Cardiac muscle cell (in vitro differentiated cells and primary cell): Measurements from ENCODE around the gene DHX30. TPM values are rescaled to one million over a fixed set of nuclear protein-coding genes. Genes with fewer than 3 reads are reported as not detected.

ENCODE experiments used
- DNase-seq, 2 donors: peaks; one replicate each; pipeline versions ENCODE4 v3.0.0 to v3.0.0-alpha.2; 2010 to 2017; ENCODE audit warnings: low read depth in 1 of 2, low spot score in 1 of 2
- H3K27ac ChIP-seq: fragments of 200-600 bp; sonication (generic); 2 replicates; pipeline ENCODE4 v1.5.1; 2016
- H3K27me3 ChIP-seq: fragments of 200-600 bp; sonication (generic); 2 replicates; pipeline ENCODE4 v1.6.0; 2016; ENCODE audit warnings: control low read depth
- H3K36me3 ChIP-seq: fragments of 200-600 bp; sonication (generic); 2 replicates; pipeline ENCODE4 v1.5.1; 2016; ENCODE audit warnings: control low read depth
- H3K4me1 ChIP-seq: fragments of 200-600 bp; sonication (generic); 2 replicates; pipeline ENCODE4 v1.8.1; 2017; ENCODE audit warnings: low read depth, mild to moderate bottlenecking, mixed run types
- H3K4me3 ChIP-seq: fragments of 200-600 bp; sonication (generic); 2 replicates; pipeline ENCODE4 v1.5.1; 2016; ENCODE audit warnings: mild to moderate bottlenecking
- H3K9me3 ChIP-seq: fragments of 200-600 bp; sonication (generic); 2 replicates; pipeline ENCODE4 v1.5.1; 2017; ENCODE audit warnings: low read depth, mild to moderate bottlenecking, control low read depth
- polyA plus RNA-seq: library from polyadenylated mRNA; unstranded; fragments of >200 nt; fragmentation: Nextera tagmentation; extraction: Ambion mirVana; gene quantifications from 2 replicates; pipeline ENCODE4 v1.2.1, GENCODE V29; 2016
- total RNA-seq: library from RNA; depleted of rRNA; stranded (reverse); fragments of >200 nt; gene quantifications from 2 replicates; pipeline ENCODE4 v1.2.3, GENCODE V29; 2016
- TF ChIP-seq, protein P1 (sequence below): IDR thresholded peaks from 2 replicates; pipeline ENCODE4 v1.5.1; 2012; ENCODE audit warnings: low read depth, mild to moderate bottlenecking, low read length

The DHX30 gene
- total and polyA plus RNA-seq, 2 experiments from 2014 or later: 86.4 to 120 TPM

DNA sequence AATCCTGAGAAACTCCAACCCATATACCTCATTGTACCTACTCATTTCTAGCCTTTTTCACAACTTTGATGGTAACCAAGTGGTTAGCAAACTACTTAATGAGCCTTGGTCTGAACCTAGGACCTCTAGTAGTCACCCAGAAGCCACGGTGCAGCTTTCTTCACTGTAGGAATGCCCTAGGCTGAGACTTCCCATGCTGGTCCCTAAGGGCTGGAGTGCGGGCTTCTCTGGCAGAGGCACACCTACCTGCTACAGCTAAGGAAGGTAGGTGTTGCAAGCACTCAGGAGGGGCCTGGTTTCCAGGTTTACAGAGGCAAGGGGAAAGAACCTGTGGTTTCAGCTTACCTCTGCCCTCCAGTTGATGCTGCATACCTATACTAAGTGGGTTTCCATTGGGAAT is 65.4 kb downstream of the DHX30 start:
- H3K4me1 ChIP-seq: no peaks in the 10 kb centered on the region
- no peaks in the 10 kb centered on the region for H3K27me3 ChIP-seq
- H3K36me3 ChIP-seq: peaks cover 51% of the 10 kb centered on the region
- DNase-seq: no peak
- TF ChIP-seq, protein P1, sequence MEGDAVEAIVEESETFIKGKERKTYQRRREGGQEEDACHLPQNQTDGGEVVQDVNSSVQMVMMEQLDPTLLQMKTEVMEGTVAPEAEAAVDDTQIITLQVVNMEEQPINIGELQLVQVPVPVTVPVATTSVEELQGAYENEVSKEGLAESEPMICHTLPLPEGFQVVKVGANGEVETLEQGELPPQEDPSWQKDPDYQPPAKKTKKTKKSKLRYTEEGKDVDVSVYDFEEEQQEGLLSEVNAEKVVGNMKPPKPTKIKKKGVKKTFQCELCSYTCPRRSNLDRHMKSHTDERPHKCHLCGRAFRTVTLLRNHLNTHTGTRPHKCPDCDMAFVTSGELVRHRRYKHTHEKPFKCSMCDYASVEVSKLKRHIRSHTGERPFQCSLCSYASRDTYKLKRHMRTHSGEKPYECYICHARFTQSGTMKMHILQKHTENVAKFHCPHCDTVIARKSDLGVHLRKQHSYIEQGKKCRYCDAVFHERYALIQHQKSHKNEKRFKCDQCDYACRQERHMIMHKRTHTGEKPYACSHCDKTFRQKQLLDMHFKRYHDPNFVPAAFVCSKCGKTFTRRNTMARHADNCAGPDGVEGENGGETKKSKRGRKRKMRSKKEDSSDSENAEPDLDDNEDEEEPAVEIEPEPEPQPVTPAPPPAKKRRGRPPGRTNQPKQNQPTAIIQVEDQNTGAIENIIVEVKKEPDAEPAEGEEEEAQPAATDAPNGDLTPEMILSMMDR: no peak
- no peak overlapping the region for H3K4me3 ChIP-seq
- no peak overlapping the region for H3K27ac ChIP-seq
- no peaks in the 10 kb centered on the region for H3K9me3 ChIP-seq

DNA sequence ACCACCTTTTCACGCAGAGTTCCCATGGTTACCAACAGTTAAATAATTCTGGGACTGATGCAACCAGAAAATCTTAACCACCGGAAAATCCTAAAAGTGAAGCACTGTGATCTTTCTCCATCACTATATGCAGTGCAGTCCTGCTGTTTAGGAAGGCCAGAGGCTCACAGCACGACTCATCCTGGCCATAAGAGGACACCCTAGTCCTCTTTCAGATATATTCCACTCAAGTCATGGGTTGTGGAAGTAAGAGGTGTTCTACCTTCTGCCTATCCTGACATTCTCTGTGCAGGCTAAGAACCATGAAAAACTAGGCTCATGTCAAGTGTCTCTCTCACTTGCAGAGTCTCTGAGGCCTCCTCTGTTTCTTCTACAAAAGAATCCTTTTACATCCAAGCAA is 67.2 kb downstream of the DHX30 start:
- Histone ChIP-seq H3K36me3 (peaks cover 48% of the 10 kb centered on the region), H3K9me3 (no peaks in the 10 kb centered on the region), H3K4me3 (no peak overlapping the region), H3K4me1 (no peaks in the 10 kb centered on the region), H3K27ac (no peak overlapping the region), H3K27me3 (no peaks in the 10 kb centered on the region)
- no peak for DNase-seq
- TF ChIP-seq, protein P1: no peak

DNA sequence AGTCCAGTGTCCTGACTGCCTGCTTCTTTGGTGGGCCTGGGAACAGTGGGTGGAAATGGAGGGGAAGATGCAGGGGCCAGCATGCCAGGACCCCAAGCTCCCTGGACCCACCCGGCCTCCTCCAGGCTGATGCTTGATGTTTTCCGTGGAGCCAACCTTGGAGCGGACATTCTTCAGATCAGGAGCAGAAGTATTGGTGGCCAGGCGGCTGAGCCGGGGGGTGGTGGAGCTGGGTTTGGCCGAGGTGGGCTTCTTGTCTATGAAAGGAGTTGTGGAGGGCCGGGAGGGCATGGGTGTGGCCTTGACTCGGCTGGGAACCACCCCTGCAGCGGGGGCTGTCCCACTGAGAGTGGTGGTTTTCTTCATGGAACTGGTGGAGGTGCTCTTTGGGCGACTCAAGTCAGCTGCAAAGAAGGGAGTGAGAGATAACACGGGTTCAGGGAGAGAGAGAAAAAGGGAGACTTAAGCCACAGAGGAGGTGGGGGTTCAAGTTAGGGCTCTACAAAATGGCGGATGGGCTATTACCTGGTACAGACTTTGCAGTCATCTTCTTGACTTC is 67.8 kb downstream of the DHX30 start:
- no peaks in the 10 kb centered on the region for H3K4me1 ChIP-seq
- DNase-seq: no peak
- TF ChIP-seq, protein P1: no peak
- H3K36me3 ChIP-seq: peaks cover 52% of the 10 kb centered on the region
- H3K27ac ChIP-seq: no peak overlapping the region
- no peaks in the 10 kb centered on the region for H3K27me3 ChIP-seq
- H3K9me3 ChIP-seq: no peaks in the 10 kb centered on the region
- H3K4me3 ChIP-seq: no peak overlapping the region

DNA sequence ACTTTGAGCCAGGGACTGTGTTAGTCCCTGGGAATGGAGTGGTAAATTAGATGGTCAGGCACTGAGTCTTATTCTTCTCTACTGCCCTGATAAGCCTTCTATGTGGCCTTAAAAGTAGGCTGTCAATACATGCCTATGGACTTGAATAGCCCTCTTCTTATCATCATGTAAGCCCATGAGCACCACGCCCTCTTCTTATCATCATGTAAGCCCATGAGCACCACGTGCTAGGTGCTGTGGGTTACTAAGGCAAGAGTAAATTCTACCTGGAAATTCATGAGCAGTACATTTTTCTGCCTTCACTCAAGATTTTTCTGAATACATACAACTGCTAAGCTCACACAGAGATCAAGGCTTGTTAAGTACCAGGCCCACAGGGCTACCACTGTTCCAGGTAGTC is 68.5 kb downstream of the DHX30 start:
- no peaks in the 10 kb centered on the region for H3K9me3 ChIP-seq
- H3K27me3 ChIP-seq: no peaks in the 10 kb centered on the region
- TF ChIP-seq, protein P1: no peak
- H3K4me1 ChIP-seq: no peaks in the 10 kb centered on the region
- no peak overlapping the region for H3K4me3 ChIP-seq
- peaks cover 51% of the 10 kb centered on the region for H3K36me3 ChIP-seq
- no peak overlapping the region for H3K27ac ChIP-seq
- no peak for DNase-seq

DNA sequence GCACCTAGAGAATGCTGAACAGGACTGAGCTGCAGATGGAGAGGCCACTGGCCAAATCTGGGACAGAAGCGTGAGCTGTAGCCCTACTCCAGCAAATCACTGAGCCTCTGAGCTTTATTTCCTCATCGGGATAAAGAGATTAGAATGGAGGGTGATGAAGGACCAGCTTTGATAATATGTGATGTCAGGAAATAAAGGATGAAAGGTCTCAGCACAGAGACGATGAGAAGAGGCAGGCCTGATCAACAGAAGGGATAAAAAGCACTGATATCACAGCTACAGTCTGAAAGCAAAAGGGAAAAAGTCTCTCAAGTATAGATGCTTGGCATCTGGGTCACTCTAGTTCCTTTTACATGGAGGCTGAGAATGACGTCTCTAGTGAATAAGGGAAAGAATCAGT is 70.0 kb downstream of the DHX30 start:
- DNase-seq: no peak
- TF ChIP-seq, protein P1: no peak
- H3K36me3 ChIP-seq: peaks cover 39% of the 10 kb centered on the region
- no peaks in the 10 kb centered on the region for H3K27me3 ChIP-seq
- no peak overlapping the region for H3K27ac ChIP-seq
- no peaks in the 10 kb centered on the region for H3K9me3 ChIP-seq
- H3K4me3 ChIP-seq: no peak overlapping the region
- H3K4me1 ChIP-seq: no peaks in the 10 kb centered on the region
